Measurements from ENCODE around the gene TSEN2. TPM values are rescaled to one million over a fixed set of nuclear protein-coding genes. Genes with fewer than 3 reads are reported as not detected.

Gene TSEN2
- total and polyA plus RNA-seq, 2 of the 4 experiments (the other 2 are of a cell fraction) = 9.5 to 14.2 TPM

GRCh38 chr3:12487336-12487735, 3.1 kb downstream of the TSEN2 start:
- in situ Hi-C loops (cut with MboI; ENCODE audit: low sequenced_read_pairs) = no loop called here
- no peak overlapping the region for H4K91ac ChIP-seq (ENCODE audit: insufficient read depth, low read depth, low read length)
- H3K23ac ChIP-seq (ENCODE audit: low read depth, low read length) = no peak overlapping the region
- intact Hi-C loops (cut with micrococcal nuclease) = no loop called here
- no peak overlapping the region for H3K9ac ChIP-seq (ENCODE audit: low read depth, low read length)
- H2AFZ ChIP-seq (replicated peaks; ENCODE audit: low read length, poor library complexity) = no peak overlapping the region
- dilution Hi-C loops (cut with HindIII; ENCODE audit: low sequenced_read_pairs, unreplicated experiment) = no loop called here
- no peak overlapping the region for H3K18ac ChIP-seq (ENCODE audit: low read depth, low read length)
- H4K8ac ChIP-seq (ENCODE audit: low read depth in 2 of 2, low read length in 2 of 2) = no peak overlapping the region
- no peak overlapping the region for H2AK5ac ChIP-seq (ENCODE audit: low read depth, low read length)
- no CpG with 5 or more reads among the region's 3 CpGs for WGBS, 2 experiments (ENCODE audit: extremely low coverage in 2 of 2, insufficient read length in 1 of 2)
- H2AK9ac ChIP-seq (replicated peaks; ENCODE audit: low read depth, low read length, poor library complexity) = no peak overlapping the region
- BruUV-seq (replicated peaks) = no TSS peak
- no peak overlapping the region for H3K4me2 ChIP-seq (ENCODE audit: low read depth, low read length)
- H2BK15ac ChIP-seq (ENCODE audit: low read depth, low read length) = no peak overlapping the region
- no peak overlapping the region for H3K4ac ChIP-seq (ENCODE audit: low read depth, low read length)
- H3K9me3 ChIP-seq (ENCODE audit: control insufficient read depth, insufficient read depth, low read length) = no peaks in the 10 kb centered on the region
- no peaks in the 10 kb centered on the region for H3K27me3 ChIP-seq (ENCODE audit: control insufficient read depth, insufficient read depth, low read length)
- peaks cover 3% of the 10 kb centered on the region; the same call in 1 of the 2 replicates for H3K36me3 ChIP-seq (ENCODE audit: control insufficient read depth, insufficient read depth, low read length)
- no peaks in the 10 kb centered on the region for H4K20me1 ChIP-seq (ENCODE audit: insufficient read depth, low read length)
- ChIA-PET CTCF (no interaction called here), POLR2A (ENCODE audit: unreplicated experiment) (no interaction called here)
- H2BK120ac ChIP-seq (ENCODE audit: low read depth, low read length) = no peak overlapping the region
- peaks cover 8 to 18% of the 10 kb centered on the region in 2 experiments; a peak in 3 of 4 replicates for H3K79me1 ChIP-seq (ENCODE audit: low read depth in 1 of 2, low read length in 2 of 2)
- H3K27ac ChIP-seq (ENCODE audit: insufficient read depth, low read length) = no peak overlapping the region
- H3K56ac ChIP-seq (ENCODE audit: extremely low read depth, insufficient read depth, low read length) = no peak overlapping the region
- H3K4me1 ChIP-seq (ENCODE audit: control insufficient read depth, insufficient read depth, low read length) = no peaks in the 10 kb centered on the region
- DNase-seq (no peak), ATAC-seq (ENCODE audit: low read depth) (no peak)
- no peak overlapping the region for H4K5ac ChIP-seq (ENCODE audit: low read depth, low read length)
- H3K14ac ChIP-seq (replicated peaks; ENCODE audit: low read depth, low read length) = no peak overlapping the region
- H3K4me3 ChIP-seq (ENCODE audit: insufficient read depth, low read depth, low read length) = no peak overlapping the region
- H3K9me1 ChIP-seq (ENCODE audit: insufficient read depth, low read length) = no peaks in the 10 kb centered on the region
- TF ChIP-seq ELK1 (IDR thresholded peaks at IDR 0.05; ENCODE audit: borderline replicate concordance, low read depth, low read length) (no peak), CHD1 (IDR thresholded peaks at IDR 0.05; ENCODE audit: low read depth, low read length) (no peak), MAZ (IDR thresholded peaks at IDR 0.05; ENCODE audit: borderline replicate concordance, low read depth, low read length) (no peak), RAD21 (IDR thresholded peaks at IDR 0.05; ENCODE audit: low read length) (no peak), POLR2A (IDR thresholded peaks at IDR 0.05; ENCODE audit: low read depth, low read length) (no peak), CTCF (conservative IDR thresholded peaks at IDR 0.05; ENCODE audit: low read depth, low read length) (no peak), RFX5 (IDR thresholded peaks at IDR 0.05; ENCODE audit: low read depth, low read length) (no peak), FOS (IDR thresholded peaks at IDR 0.05; ENCODE audit: low read depth, low read length) (no peak), MAFK (IDR thresholded peaks at IDR 0.05; ENCODE audit: low read depth, low read length) (no peak), USF2 (IDR thresholded peaks at IDR 0.05; ENCODE audit: low read depth, low read length) (no peak)
- no peak overlapping the region for H2BK20ac ChIP-seq (ENCODE audit: low read depth, low read length)
- H2BK5ac ChIP-seq (ENCODE audit: low read depth, low read length, poor library complexity, severe bottlenecking) = no peak overlapping the region

Measured in IMR-90 (cell line).